H9 (cell line): Measurements from ENCODE around the gene GRIN2A. TPM values are rescaled to one million over a fixed set of nuclear protein-coding genes. Genes with fewer than 3 reads are reported as not detected.

Experiments
- DNase-seq: peaks from one replicate; pipeline ENCODE4 v3.0.0-alpha.2; 2017
- H2AFZ ChIP-seq: one replicate; pipeline ENCODE4 v1.6.1; 2013; ENCODE audit warnings: mild to moderate bottlenecking, low read length, control low read depth, moderate library complexity
- H2AK5ac ChIP-seq: 2 replicates; pipeline ENCODE4 v1.6.1; 2013; ENCODE audit warnings: low read length, control low read depth, mixed read lengths; ENCODE audit not compliant: insufficient read length
- H2BK120ac ChIP-seq: one replicate; pipeline ENCODE4 v1.6.1; 2013; ENCODE audit warnings: low read depth, mild to moderate bottlenecking, low read length, control low read depth, inconsistent platforms; ENCODE audit not compliant: poor library complexity, severe bottlenecking
- H2BK12ac ChIP-seq: 2 replicates; pipeline ENCODE4 v1.6.1; 2013; ENCODE audit warnings: low read length, control low read depth, mixed read lengths, low read depth; ENCODE audit not compliant: insufficient read length
- H2BK15ac ChIP-seq: 2 replicates; pipeline ENCODE4 v1.6.1; 2013; ENCODE audit warnings: low read depth, low read length, control low read depth
- H2BK20ac ChIP-seq: one replicate; pipeline ENCODE4 v1.6.1; 2013; ENCODE audit warnings: low read depth, mild to moderate bottlenecking, low read length, control low read depth, inconsistent platforms; ENCODE audit not compliant: poor library complexity, severe bottlenecking
- H2BK5ac ChIP-seq: 2 replicates; pipeline ENCODE4 v1.6.1; 2013; ENCODE audit warnings: low read length, control low read depth, mixed read lengths; ENCODE audit not compliant: insufficient read length
- H3K14ac ChIP-seq: 2 replicates; pipeline ENCODE4 v1.6.1; 2013; ENCODE audit warnings: low read length, control low read depth; ENCODE audit not compliant: insufficient read depth
- H3K18ac ChIP-seq: 2 replicates; pipeline ENCODE4 v1.6.1; 2013; ENCODE audit warnings: low read depth, mild to moderate bottlenecking, mixed read lengths, low read length, control low read depth; ENCODE audit not compliant: insufficient read length
- H3K23ac ChIP-seq: 2 replicates; pipeline ENCODE4 v1.6.1; 2013; ENCODE audit warnings: low read length, control low read depth, mixed read lengths, low read depth; ENCODE audit not compliant: insufficient read length
- H3K23me2 ChIP-seq: 2 replicates; pipeline ENCODE4 v1.6.1; 2013; ENCODE audit warnings: low read depth, mild to moderate bottlenecking, mixed read lengths, low read length, control low read depth; ENCODE audit not compliant: insufficient read length, poor library complexity, severe bottlenecking
- H3K27ac ChIP-seq: 2 replicates; pipeline ENCODE4 v1.5.1; 2013; ENCODE audit warnings: low read length, control low read depth, mixed read lengths, low read depth; ENCODE audit not compliant: insufficient read length
- H3K27me3 ChIP-seq: 2 replicates; pipeline ENCODE4 v1.6.1; 2013; ENCODE audit warnings: low read length, control low read depth, inconsistent platforms; ENCODE audit not compliant: insufficient read depth
- H3K4ac ChIP-seq: 2 replicates; pipeline ENCODE4 v1.6.1; 2013; ENCODE audit warnings: low read depth, mild to moderate bottlenecking, control low read depth, inconsistent platforms, low read length, moderate library complexity
- H3K4me1 ChIP-seq: 2 replicates; pipeline ENCODE4 v1.6.1; 2013; ENCODE audit warnings: low read length, control low read depth, inconsistent platforms; ENCODE audit not compliant: insufficient read depth
- H3K4me2 ChIP-seq: 2 replicates; pipeline ENCODE4 v1.6.1; 2013; ENCODE audit warnings: low read length, control low read depth, mixed read lengths; ENCODE audit not compliant: insufficient read length, insufficient read depth
- H3K56ac ChIP-seq: 2 replicates; pipeline ENCODE4 v1.6.1; 2013; ENCODE audit warnings: low read depth, mild to moderate bottlenecking, mixed read lengths, low read length, control low read depth; ENCODE audit not compliant: insufficient read length
- H3K79me1 ChIP-seq: 2 replicates; pipeline ENCODE4 v1.6.1; 2013; ENCODE audit warnings: low read depth, mild to moderate bottlenecking, moderate library complexity, low read length, control low read depth, inconsistent platforms; ENCODE audit not compliant: insufficient read depth, poor library complexity, severe bottlenecking
- H3K79me2 ChIP-seq: 2 replicates; pipeline ENCODE4 v1.6.1; 2013; ENCODE audit warnings: low read length, control low read depth, inconsistent platforms; ENCODE audit not compliant: insufficient read depth
- H3K9ac ChIP-seq: 2 replicates; pipeline ENCODE4 v1.6.1; 2013; ENCODE audit warnings: low read length, control low read depth, mixed read lengths; ENCODE audit not compliant: insufficient read length; ENCODE audit errors: extremely low read depth
- H3K9me3 ChIP-seq: one replicate; pipeline ENCODE4 v1.6.1; 2013; ENCODE audit warnings: low read depth, low read length, inconsistent platforms; ENCODE audit not compliant: control insufficient read depth
- H3T11ph ChIP-seq: one replicate; pipeline ENCODE4 v1.6.1; 2013; ENCODE audit warnings: mild to moderate bottlenecking, low read length, control low read depth, inconsistent platforms
- H4K20me1 ChIP-seq: one replicate; pipeline ENCODE4 v1.6.1; 2013; ENCODE audit not compliant: control insufficient read depth, insufficient read length, insufficient read depth
- H4K5ac ChIP-seq: 2 replicates; pipeline ENCODE4 v1.6.1; 2013; ENCODE audit warnings: low read depth, mild to moderate bottlenecking, mixed read lengths, low read length, control low read depth; ENCODE audit not compliant: insufficient read length
- H4K8ac ChIP-seq: replicated peaks from 2 replicates; pipeline ENCODE4 v1.6.1; 2013; ENCODE audit warnings: low read length, control low read depth, mixed read lengths, low read depth; ENCODE audit not compliant: insufficient read length
- H4K91ac ChIP-seq: 2 replicates; pipeline ENCODE4 v1.6.1; 2013; ENCODE audit warnings: low read depth, mild to moderate bottlenecking, moderate library complexity, mixed read lengths, low read length, control low read depth; ENCODE audit not compliant: insufficient read length
- H3K27ac Mint-ChIP-seq, 3 experiments: 2 replicates in 2 of 3; 3 replicates in 1 of 3; pipeline ENCODE4 v1.8.0; 2020 to 2021; ENCODE audit warnings: mixed read lengths in 3 of 3, mild to moderate bottlenecking in 1 of 3, moderate library complexity in 1 of 3
- H3K27me3 Mint-ChIP-seq: 2 replicates; pipeline ENCODE4 v1.8.0; 2021; ENCODE audit warnings: low read depth, mild to moderate bottlenecking, moderate library complexity, mixed read lengths
- H3K36me3 Mint-ChIP-seq, 3 experiments: 2 replicates in 2 of 3; 3 replicates in 1 of 3; pipeline ENCODE4 v1.8.0; 2020 to 2021; ENCODE audit warnings: low read depth in 3 of 3, mixed read lengths in 3 of 3; ENCODE audit not compliant: insufficient read depth in 1 of 3
- H3K4me1 Mint-ChIP-seq, 2 experiments: 2 replicates each; pipeline ENCODE4 v1.8.0; 2020; ENCODE audit warnings: mixed read lengths in 2 of 2
- H3K4me3 Mint-ChIP-seq, 2 experiments: 2 replicates in 1 of 2; 3 replicates in 1 of 2; pipeline ENCODE4 v1.8.0; 2020 to 2021; ENCODE audit warnings: mild to moderate bottlenecking in 2 of 2, mixed read lengths in 2 of 2, moderate library complexity in 1 of 2
- H3K9me3 Mint-ChIP-seq, 2 experiments: 2 replicates in 1 of 2; 3 replicates in 1 of 2; pipeline ENCODE4 v1.8.0; 2020; ENCODE audit warnings: mild to moderate bottlenecking in 2 of 2, mixed read lengths in 2 of 2, moderate library complexity in 1 of 2
- CTCF ChIP-seq: fragments of 200-600 bp; sonication (generic); conservative IDR thresholded peaks from 3 replicates; pipeline ENCODE4 v1.8.0; 2021; ENCODE audit warnings: antibody characterized with exemption, mild to moderate bottlenecking
- WGBS: extraction: QIAGEN DNeasy Blood & Tissue Kit; methylation state at CpG from one replicate; pipeline ENCODE4 v1.1.7; 2013; ENCODE audit warnings: missing lambda C conversion rate, low lambda C conversion rate, mixed read lengths; ENCODE audit not compliant: insufficient read length; ENCODE audit errors: extremely low coverage; 5-methylcytosine and 5-hydroxymethylcytosine counted together
- total RNA-seq: library from RNA; stranded (reverse); gene quantifications from 2 replicates; pipeline ENCODE4 v1.2.1, GENCODE V29; 2021

GRIN2A gene
- total RNA-seq, 1 experiment from 2014 or later: 1.5 TPM

GRCh38 chr16:9706217-9706836, 475.9 kb downstream of the GRIN2A start:
- 0 out of 2 replicates have a peak, but pooled peaks cover 2% of the 10 kb centered on the region for H3K79me2 ChIP-seq
- no peak overlapping the region for H3K56ac ChIP-seq
- no peak overlapping the region for H3K4me2 ChIP-seq
- no peak overlapping the region for H2BK5ac ChIP-seq
- no peak overlapping the region for H2BK12ac ChIP-seq
- H4K20me1 ChIP-seq: no peaks in the 10 kb centered on the region
- no peak overlapping the region for H2BK15ac ChIP-seq
- no CpG with 5 or more reads among the region's 6 CpGs for WGBS
- no peak overlapping the region for H3K27ac Mint-ChIP-seq
- no peaks in the 10 kb centered on the region for H3K27me3 ChIP-seq
- H3K4me1 Mint-ChIP-seq: peaks cover 20 to 27% of the 10 kb centered on the region in 2 experiments
- H3K4me3 Mint-ChIP-seq: no peak overlapping the region
- peaks cover 0 to 3% of the 10 kb centered on the region in 2 experiments; a peak in 3 of 5 replicates for H3K9me3 Mint-ChIP-seq
- peaks cover 0 to 5% (median 4%) of the 10 kb centered on the region in 3 experiments; a peak in 2 of 7 replicates for H3K36me3 Mint-ChIP-seq
- H3K23me2 ChIP-seq: no peaks in the 10 kb centered on the region
- H4K91ac ChIP-seq: no peak overlapping the region
- no peak overlapping the region for H3T11ph ChIP-seq
- no peak overlapping the region for H4K5ac ChIP-seq
- peaks cover 2% of the 10 kb centered on the region; the same call in 1 of the 2 replicates for H3K27me3 Mint-ChIP-seq
- no peak for TF ChIP-seq CTCF
- H3K9me3 ChIP-seq: no peaks in the 10 kb centered on the region
- no peak overlapping the region for H3K23ac ChIP-seq
- H3K14ac ChIP-seq: no peak overlapping the region
- DNase-seq: no peak
- no peak overlapping the region for H2BK120ac ChIP-seq
- H3K4ac ChIP-seq: no peak overlapping the region
- no peak overlapping the region for H2BK20ac ChIP-seq
- H3K9ac ChIP-seq: no peak overlapping the region
- no peaks in the 10 kb centered on the region for H3K79me1 ChIP-seq
- H3K18ac ChIP-seq: no peak overlapping the region
- no peak overlapping the region for H4K8ac ChIP-seq
- H3K27ac ChIP-seq: no peak overlapping the region
- H3K4me1 ChIP-seq: no peaks in the 10 kb centered on the region; the same call in 1 of the 2 replicates
- H2AFZ ChIP-seq: no peak overlapping the region
- no peak overlapping the region for H2AK5ac ChIP-seq
